Muscle of leg (tissue), 11 donors: ENCODE data around the gene GPAT3. TPM values are rescaled to one million over a fixed set of nuclear protein-coding genes. Genes with fewer than 3 reads are reported as not detected.

Experiments
- DNase-seq: peaks from one replicate; pipeline ENCODE4 v3.0.0; 2013
- H3K27ac ChIP-seq: one replicate; pipeline ENCODE4 v1.5.1; 2013; ENCODE audit warnings: mild to moderate bottlenecking, low read length, control low read depth
- H3K27me3 ChIP-seq: one replicate; pipeline ENCODE4 v1.6.1; 2013; ENCODE audit warnings: low read length; ENCODE audit not compliant: control insufficient read depth, insufficient read depth
- H3K36me3 ChIP-seq: one replicate; pipeline ENCODE4 v1.6.1; 2013; ENCODE audit warnings: low read length; ENCODE audit not compliant: control insufficient read depth, insufficient read depth
- H3K4me1 ChIP-seq: one replicate; pipeline ENCODE4 v1.6.1; 2013; ENCODE audit warnings: low read length; ENCODE audit not compliant: control insufficient read depth, insufficient read depth
- H3K4me3 ChIP-seq: one replicate; pipeline ENCODE4 v1.5.1; 2013; ENCODE audit warnings: low read length, control low read depth
- H3K9me3 ChIP-seq: replicated peaks from 2 replicates; pipeline ENCODE4 v1.6.1; 2013; ENCODE audit warnings: low read depth, low read length; ENCODE audit not compliant: control insufficient read depth
- WGBS: methylation state at CpG from one replicate; pipeline ENCODE4 v1.1.5; 2013; ENCODE audit warnings: missing lambda C conversion rate; ENCODE audit not compliant: insufficient coverage; 5-methylcytosine and 5-hydroxymethylcytosine counted together
- polyA plus RNA-seq, 8 donors: library from polyadenylated mRNA; unstranded; fragments of 120-200 nt; gene quantifications; one replicate each; pipeline versions ENCODE4 v1.2.1 to v1.2.3, GENCODE V29; 2013; ENCODE audit warnings: inconsistent platforms in 1 of 8, low replicate concordance in 1 of 8; ENCODE audit not compliant: insufficient read length in 8 of 8, insufficient read depth in 1 of 8
- total RNA-seq: library from RNA; stranded (reverse); fragments of 120-200 nt; gene quantifications from one replicate; pipeline ENCODE4 v1.2.4, GENCODE V29; 2013

The GPAT3 gene
- total and polyA plus RNA-seq, 9 donors: 14.7 to 32.6 (median 17.9) TPM

- Histone ChIP-seq H3K36me3 (no peaks in the 10 kb centered on the region), H3K9me3 (no peaks in the 10 kb centered on the region), H3K4me1 (no peaks in the 10 kb centered on the region), H3K27me3 (no peaks in the 10 kb centered on the region), H3K27ac (no peak overlapping the region), H3K4me3 (no peak overlapping the region)
- peak; percentile 32 for DNase-seq
- 82% methylated on average over 3 of the region's 7 CpGs for WGBS
Measured at GRCh38 chr4:83548151-83548905, 12.4 kb downstream of the GPAT3 start.

DNA sequence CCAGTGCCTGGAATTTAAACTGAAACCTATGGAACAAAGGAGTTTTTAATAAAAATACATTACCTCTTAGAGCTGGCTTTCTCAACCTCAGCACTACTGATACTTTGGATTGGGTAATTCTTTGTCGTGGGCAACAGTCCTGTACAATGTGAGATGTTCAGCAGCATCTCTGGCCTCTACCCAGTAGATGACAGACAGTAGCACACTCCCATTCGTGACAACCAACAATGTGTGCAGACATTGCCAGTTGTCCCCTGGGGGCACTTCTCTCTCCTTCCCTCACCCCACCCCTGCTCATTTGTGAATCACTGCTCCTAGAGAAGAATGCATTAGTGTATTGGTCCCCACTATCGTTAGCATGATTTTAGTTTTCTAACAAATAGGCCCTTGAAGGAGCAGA is 16.2 kb downstream of the GPAT3 start:
- no peak for DNase-seq
- Histone ChIP-seq H3K9me3 (no peaks in the 10 kb centered on the region), H3K36me3 (no peaks in the 10 kb centered on the region), H3K4me1 (no peaks in the 10 kb centered on the region), H3K4me3 (no peak overlapping the region), H3K27me3 (no peaks in the 10 kb centered on the region), H3K27ac (no peak overlapping the region)
- 75% methylated on average over 2 of the region's 3 CpGs for WGBS

- H3K4me3 ChIP-seq: no peak overlapping the region
- H3K9me3 ChIP-seq: no peaks in the 10 kb centered on the region
- WGBS: no CpG with 5 or more reads among the region's 2 CpGs
- no peak for DNase-seq
- H3K27me3 ChIP-seq: no peaks in the 10 kb centered on the region
- no peak overlapping the region for H3K27ac ChIP-seq
- H3K36me3 ChIP-seq: no peaks in the 10 kb centered on the region
- H3K4me1 ChIP-seq: no peaks in the 10 kb centered on the region
Measured at GRCh38 chr4:83552924-83553323, 17.0 kb downstream of the GPAT3 start.

GRCh38 chr4:83556006-83556707 is 20.2 kb downstream of the GPAT3 start:
- no peaks in the 10 kb centered on the region for H3K4me1 ChIP-seq

DNA sequence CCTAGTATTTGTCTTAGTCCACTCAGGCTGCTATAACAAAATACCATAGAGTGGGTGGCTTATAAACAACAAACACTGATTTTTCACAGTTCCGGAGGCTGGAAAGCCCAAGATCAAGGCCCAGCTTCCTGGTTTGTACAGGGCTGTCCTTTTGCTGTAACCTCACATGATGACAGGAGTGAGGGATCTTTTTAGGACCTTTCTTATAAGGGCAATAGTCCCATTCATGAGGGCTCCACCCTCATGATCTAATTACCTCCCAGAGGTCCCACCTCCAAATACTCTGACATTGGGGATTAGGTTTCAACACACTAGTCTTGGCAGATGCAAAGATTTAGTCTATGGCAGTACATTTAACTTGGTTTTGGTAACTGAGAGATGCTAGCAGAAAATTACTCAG is 20.9 kb downstream of the GPAT3 start:
- no peaks in the 10 kb centered on the region for H3K27me3 ChIP-seq
- no peak for DNase-seq
- no CpG with 5 or more reads among the region's 1 CpG for WGBS
- no peaks in the 10 kb centered on the region for H3K9me3 ChIP-seq
- H3K27ac ChIP-seq: no peak overlapping the region
- H3K4me1 ChIP-seq: no peaks in the 10 kb centered on the region
- no peak overlapping the region for H3K4me3 ChIP-seq
- no peaks in the 10 kb centered on the region for H3K36me3 ChIP-seq

More at GRCh38 chr4:83556006-83556707, 20.2 kb downstream of the GPAT3 start:
- Histone ChIP-seq H3K27me3 (no peaks in the 10 kb centered on the region), H3K9me3 (no peaks in the 10 kb centered on the region), H3K27ac (no peak overlapping the region), H3K36me3 (no peaks in the 10 kb centered on the region), H3K4me3 (no peak overlapping the region)
- no peak for DNase-seq
- 76% methylated on average over 2 of the region's 3 CpGs for WGBS

GRCh38 chr4:83558059-83558653 is 22.2 kb downstream of the GPAT3 start:
- H3K4me3 ChIP-seq: no peak overlapping the region
- no peaks in the 10 kb centered on the region for H3K9me3 ChIP-seq
- H3K4me1 ChIP-seq: no peaks in the 10 kb centered on the region
- WGBS: 91% methylated on average over 3 of the region's 5 CpGs
- DNase-seq: no peak
- no peaks in the 10 kb centered on the region for H3K36me3 ChIP-seq
- H3K27me3 ChIP-seq: no peaks in the 10 kb centered on the region
- no peak overlapping the region for H3K27ac ChIP-seq

GRCh38 chr4:83558680-83559079 is 22.8 kb downstream of the GPAT3 start:
- H3K27me3 ChIP-seq: no peaks in the 10 kb centered on the region
- no peak for DNase-seq
- no peak overlapping the region for H3K4me3 ChIP-seq
- no peaks in the 10 kb centered on the region for H3K4me1 ChIP-seq
- H3K9me3 ChIP-seq: no peaks in the 10 kb centered on the region
- H3K27ac ChIP-seq: no peak overlapping the region
- H3K36me3 ChIP-seq: no peaks in the 10 kb centered on the region
- 67% methylated on average over 1 of the region's 1 CpG for WGBS

DNA sequence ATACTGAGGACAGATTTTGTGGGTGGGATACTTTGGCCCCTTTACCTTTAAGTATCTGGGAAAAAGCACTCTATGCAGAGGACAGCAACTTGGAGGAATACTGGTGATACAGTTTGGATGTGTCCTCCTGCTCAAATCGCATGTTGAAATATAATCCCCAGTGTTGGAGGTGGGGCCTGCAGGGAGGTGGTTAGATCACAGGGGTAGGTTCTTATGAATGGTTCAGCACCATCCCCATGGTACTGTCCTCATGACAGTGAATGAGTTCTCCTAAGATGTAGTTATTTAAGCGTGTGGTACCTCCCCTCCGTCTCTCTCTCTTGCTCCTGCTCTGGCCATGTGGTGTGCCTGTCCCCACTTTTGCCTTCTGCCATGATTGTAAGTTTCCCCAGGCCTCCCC is 24.6 kb downstream of the GPAT3 start:
- Histone ChIP-seq H3K9me3 (no peaks in the 10 kb centered on the region), H3K36me3 (no peaks in the 10 kb centered on the region), H3K4me1 (no peaks in the 10 kb centered on the region), H3K27ac (no peak overlapping the region), H3K27me3 (no peaks in the 10 kb centered on the region), H3K4me3 (no peak overlapping the region)
- 79% methylated on average over 3 of the region's 3 CpGs for WGBS
- no peak for DNase-seq

DNA sequence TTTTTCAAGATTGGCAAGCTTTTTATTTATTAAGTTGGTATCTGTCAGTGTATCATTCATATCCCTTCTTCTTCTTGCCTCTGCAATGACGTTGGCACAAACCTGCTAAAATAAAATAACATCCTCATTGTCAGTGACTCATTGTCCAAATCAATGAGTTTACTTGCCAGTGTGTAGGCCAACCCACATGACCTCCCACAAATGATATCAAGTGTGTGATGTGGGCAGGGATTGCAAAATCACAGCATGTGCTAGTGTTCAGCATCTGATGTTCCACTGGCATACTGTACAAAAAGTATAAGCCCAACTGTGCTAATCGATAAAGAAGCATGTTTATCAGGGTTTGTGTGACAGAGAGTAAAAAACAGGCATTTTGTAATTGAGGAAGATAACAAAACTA is 25.5 kb downstream of the GPAT3 start:
- WGBS: no CpG with 5 or more reads among the region's 2 CpGs
- no peaks in the 10 kb centered on the region for H3K4me1 ChIP-seq
- no peak for DNase-seq
- no peak overlapping the region for H3K27ac ChIP-seq
- H3K36me3 ChIP-seq: no peaks in the 10 kb centered on the region
- H3K4me3 ChIP-seq: no peak overlapping the region
- H3K9me3 ChIP-seq: no peaks in the 10 kb centered on the region
- H3K27me3 ChIP-seq: no peaks in the 10 kb centered on the region

DNA sequence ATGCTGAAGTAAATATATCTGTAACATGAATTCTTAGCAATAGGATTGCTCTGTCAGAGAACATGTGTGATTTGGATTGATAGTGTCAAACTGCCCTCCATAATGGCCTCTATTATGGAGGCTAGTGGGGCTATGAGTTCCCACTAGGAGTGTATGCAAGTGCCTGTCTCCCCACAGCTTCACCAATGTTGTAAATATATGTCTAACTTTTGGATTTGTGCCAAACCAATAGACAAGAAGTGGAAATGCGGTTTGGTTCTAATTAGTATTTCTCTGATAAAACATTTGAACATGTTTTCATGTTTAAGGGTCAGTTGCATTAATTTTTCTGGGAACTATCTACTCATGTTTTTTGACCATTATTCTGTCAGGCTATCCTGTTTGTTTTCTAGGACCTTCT is 28.1 kb downstream of the GPAT3 start:
- WGBS: no CpG with 5 or more reads among the region's 1 CpG
- no peaks in the 10 kb centered on the region for H3K27me3 ChIP-seq
- DNase-seq: no peak
- no peak overlapping the region for H3K4me3 ChIP-seq
- H3K36me3 ChIP-seq: no peaks in the 10 kb centered on the region
- H3K9me3 ChIP-seq: no peaks in the 10 kb centered on the region
- no peak overlapping the region for H3K27ac ChIP-seq
- no peaks in the 10 kb centered on the region for H3K4me1 ChIP-seq
